Omental fat pad (tissue), 4 donors: ENCODE data around the gene TRIP10. TPM values are rescaled to one million over a fixed set of nuclear protein-coding genes. Genes with fewer than 3 reads are reported as not detected.
"Not testable (repeated sequence)": the region's sequence is repeated elsewhere in the genome, so short reads cannot be mapped to it uniquely, and the experiment has no call there.

Source experiments
- ATAC-seq: fragments of 150-250 bp; one replicate; pipeline ENCODE4 v1.9.1; 2016; ENCODE audit warnings: mild to moderate bottlenecking, moderate library complexity; ENCODE audit not compliant: low FRiP score
- DNase-seq: peaks from one replicate; pipeline ENCODE4 v3.0.0-alpha.2; 2019; ENCODE audit warnings: low spot score
- CTCF ChIP-seq, 3 donors: fragments of 450-650 bp; IDR thresholded peaks; one replicate each; pipeline ENCODE4 v1.5.1; 2016 to 2017; ENCODE audit warnings: antibody characterized with exemption in 3 of 3, mild to moderate bottlenecking in 3 of 3, moderate library complexity in 2 of 3
- total RNA-seq, 4 donors: library from RNA; depleted of rRNA; stranded (reverse); fragments of >200 nt; gene quantifications; one replicate each; pipeline ENCODE4 v1.1.0, GENCODE V29; 2016

TRIP10 gene
- total RNA-seq, 4 donors from 2014 or later: 42.5 to 110 (median 66.6) TPM

GRCh38 chr19:6772028-6772865 is 32.8 kb downstream of the TRIP10 start, which contains the start of gene VAV1:
Gene VAV1, plus strand, starts transcription at chr19:6772708. Its CDS starts 100 bp downstream, at chr19:6772808.
- ATAC-seq (no peak), DNase-seq (no peak)
- TF ChIP-seq CTCF (IDR thresholded peaks at IDR 0.05): no peak

GRCh38 chr19:6772866-6773322 is 33.4 kb downstream of the TRIP10 start:
- no peak for TF ChIP-seq CTCF (IDR thresholded peaks at IDR 0.05)
- no peak for ATAC-seq

GRCh38 chr19:6773323-6773931 is 33.9 kb downstream of the TRIP10 start:
- no peak for ATAC-seq

More at GRCh38 chr19:6772866-6773322, 33.4 kb downstream of the TRIP10 start:
- DNase-seq: no peak

GRCh38 chr19:6774821-6775707 is 35.6 kb downstream of the TRIP10 start:
- DNase-seq: no peak
- ATAC-seq: no peak

More at GRCh38 chr19:6773323-6773931, 33.9 kb downstream of the TRIP10 start:
- TF ChIP-seq CTCF (IDR thresholded peaks at IDR 0.05): no peak
- DNase-seq: no peak

GRCh38 chr19:6776045-6776444 is 36.6 kb downstream of the TRIP10 start:
- DNase-seq, ATAC-seq: not testable (repeated sequence)

More at GRCh38 chr19:6774821-6775707, 35.6 kb downstream of the TRIP10 start:
- no peak for TF ChIP-seq CTCF (IDR thresholded peaks at IDR 0.05)

- TF ChIP-seq CTCF (IDR thresholded peaks at IDR 0.05): no peak
- ATAC-seq: no peak
- no peak for DNase-seq
Observed at GRCh38 chr19:6776999-6777398, 37.5 kb downstream of the TRIP10 start.

- DNase-seq: no peak
- no peak for TF ChIP-seq CTCF (IDR thresholded peaks at IDR 0.05)
- ATAC-seq: no peak
Observed at GRCh38 chr19:6777434-6777833, 38.0 kb downstream of the TRIP10 start.
